ENCODE measurements around the gene CAV1. TPM values are rescaled to one million over a fixed set of nuclear protein-coding genes. Genes with fewer than 3 reads are reported as not detected.

The CAV1 gene
- total RNA-seq, 1 donor from 2014 or later: 15.8 TPM

DNA sequence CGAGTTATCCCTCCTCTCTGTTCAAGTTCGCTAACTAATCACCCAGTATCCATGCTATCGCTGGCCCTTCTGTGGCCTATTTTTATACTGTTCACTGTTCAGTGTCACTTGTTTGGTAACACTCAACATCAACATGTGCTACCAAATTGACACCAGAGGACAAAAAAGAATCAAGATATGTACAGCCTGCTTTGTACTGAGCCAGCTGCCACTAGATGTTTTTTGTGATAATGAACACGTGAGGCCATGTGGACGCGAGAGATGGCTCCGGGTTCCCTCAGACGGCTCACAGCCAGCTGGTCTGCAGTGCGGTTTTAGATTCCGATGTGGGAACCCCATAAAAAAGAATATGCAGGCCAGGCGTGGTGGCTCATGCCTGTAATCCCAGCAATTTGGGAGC is 21.2 kb downstream of the CAV1 start:
- DNase-seq (ENCODE audit: low read depth): no peak
- TF ChIP-seq, protein P1, sequence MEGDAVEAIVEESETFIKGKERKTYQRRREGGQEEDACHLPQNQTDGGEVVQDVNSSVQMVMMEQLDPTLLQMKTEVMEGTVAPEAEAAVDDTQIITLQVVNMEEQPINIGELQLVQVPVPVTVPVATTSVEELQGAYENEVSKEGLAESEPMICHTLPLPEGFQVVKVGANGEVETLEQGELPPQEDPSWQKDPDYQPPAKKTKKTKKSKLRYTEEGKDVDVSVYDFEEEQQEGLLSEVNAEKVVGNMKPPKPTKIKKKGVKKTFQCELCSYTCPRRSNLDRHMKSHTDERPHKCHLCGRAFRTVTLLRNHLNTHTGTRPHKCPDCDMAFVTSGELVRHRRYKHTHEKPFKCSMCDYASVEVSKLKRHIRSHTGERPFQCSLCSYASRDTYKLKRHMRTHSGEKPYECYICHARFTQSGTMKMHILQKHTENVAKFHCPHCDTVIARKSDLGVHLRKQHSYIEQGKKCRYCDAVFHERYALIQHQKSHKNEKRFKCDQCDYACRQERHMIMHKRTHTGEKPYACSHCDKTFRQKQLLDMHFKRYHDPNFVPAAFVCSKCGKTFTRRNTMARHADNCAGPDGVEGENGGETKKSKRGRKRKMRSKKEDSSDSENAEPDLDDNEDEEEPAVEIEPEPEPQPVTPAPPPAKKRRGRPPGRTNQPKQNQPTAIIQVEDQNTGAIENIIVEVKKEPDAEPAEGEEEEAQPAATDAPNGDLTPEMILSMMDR (IDR thresholded peaks at IDR 0.05; ENCODE audit: insufficient read depth, low read length, poor library complexity, severe bottlenecking): no peak
- no peaks in the 10 kb centered on the region for H3K36me3 ChIP-seq (ENCODE audit: control insufficient read depth, insufficient read depth, low read length)
- H3K4me3 ChIP-seq (ENCODE audit: low read depth, low read length): no peak overlapping the region
- H3K27me3 ChIP-seq (ENCODE audit: control insufficient read depth, insufficient read depth, low read length): no peaks in the 10 kb centered on the region

DNA sequence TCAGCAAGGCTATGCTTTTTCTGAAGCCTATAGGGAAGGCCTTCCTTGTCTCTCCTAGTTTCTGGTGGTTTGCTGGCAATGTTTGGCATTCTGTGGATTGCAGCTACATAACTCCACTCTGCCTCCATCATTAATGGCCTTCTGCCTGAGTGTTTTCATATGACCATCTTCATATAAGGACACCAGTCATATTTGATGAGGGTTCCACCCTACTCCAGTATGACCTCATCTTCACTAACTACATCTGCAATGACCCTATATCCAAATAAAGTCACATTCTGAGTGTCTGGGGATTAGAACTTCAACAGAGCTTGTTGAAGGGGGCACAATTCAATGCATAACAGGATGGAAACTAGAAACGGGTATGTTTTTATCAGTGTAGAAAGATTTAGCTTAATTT is 22.1 kb downstream of the CAV1 start:
- no peak for DNase-seq (ENCODE audit: low read depth)
- TF ChIP-seq, protein P1 (IDR thresholded peaks at IDR 0.05; ENCODE audit: insufficient read depth, low read length, poor library complexity, severe bottlenecking): no peak
- Histone ChIP-seq H3K4me3 (ENCODE audit: low read depth, low read length) (no peak overlapping the region), H3K36me3 (ENCODE audit: control insufficient read depth, insufficient read depth, low read length) (no peaks in the 10 kb centered on the region), H3K27me3 (ENCODE audit: control insufficient read depth, insufficient read depth, low read length) (no peaks in the 10 kb centered on the region)

DNA sequence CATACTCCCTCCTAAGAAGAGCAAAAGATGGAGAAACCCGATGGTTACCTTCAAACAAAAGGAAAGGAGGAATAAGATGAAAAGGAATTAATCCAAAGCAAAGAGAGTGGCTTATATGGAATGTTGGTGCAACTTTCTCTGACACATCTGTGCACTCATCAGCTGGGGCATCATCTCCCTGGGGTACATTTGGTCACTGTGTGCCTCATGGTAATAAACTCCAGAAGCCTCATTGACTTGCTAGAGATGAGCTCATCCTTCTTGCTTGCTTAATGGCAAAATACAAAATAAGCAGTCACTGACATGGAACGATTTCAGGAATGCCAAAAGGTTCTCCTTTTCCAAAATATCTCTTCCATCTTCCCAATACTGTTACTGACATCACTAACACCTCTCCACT is 22.5 kb downstream of the CAV1 start:
- Histone ChIP-seq H3K36me3 (ENCODE audit: control insufficient read depth, insufficient read depth, low read length) (no peaks in the 10 kb centered on the region), H3K27me3 (ENCODE audit: control insufficient read depth, insufficient read depth, low read length) (no peaks in the 10 kb centered on the region), H3K4me3 (ENCODE audit: low read depth, low read length) (no peak overlapping the region)
- no peak for DNase-seq (ENCODE audit: low read depth)
- TF ChIP-seq, protein P1 (IDR thresholded peaks at IDR 0.05; ENCODE audit: insufficient read depth, low read length, poor library complexity, severe bottlenecking): no peak

DNA sequence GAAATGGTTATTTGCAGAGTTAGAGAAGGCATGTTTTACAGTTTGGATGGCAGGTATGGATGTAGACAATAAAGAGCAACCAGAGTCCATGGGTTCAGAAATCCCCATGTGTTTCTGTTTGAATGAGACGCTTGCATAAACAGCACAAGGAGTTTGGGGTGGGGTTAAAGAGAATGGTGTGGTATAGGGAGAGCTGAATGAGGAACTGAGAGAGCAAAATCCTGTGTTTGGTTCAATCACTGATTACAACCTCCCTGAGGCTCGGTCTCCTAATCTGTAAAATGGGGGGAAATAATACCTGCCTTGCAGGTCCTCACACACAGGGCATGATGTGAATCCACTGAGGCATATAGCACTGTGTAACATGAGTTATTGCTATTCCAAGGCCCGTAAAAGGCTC is 23.7 kb downstream of the CAV1 start:
- Histone ChIP-seq H3K27me3 (ENCODE audit: control insufficient read depth, insufficient read depth, low read length) (no peaks in the 10 kb centered on the region), H3K36me3 (ENCODE audit: control insufficient read depth, insufficient read depth, low read length) (no peaks in the 10 kb centered on the region), H3K4me3 (ENCODE audit: low read depth, low read length) (no peak overlapping the region)
- no peak for DNase-seq (ENCODE audit: low read depth)
- TF ChIP-seq, protein P1 (IDR thresholded peaks at IDR 0.05; ENCODE audit: insufficient read depth, low read length, poor library complexity, severe bottlenecking): no peak

DNA sequence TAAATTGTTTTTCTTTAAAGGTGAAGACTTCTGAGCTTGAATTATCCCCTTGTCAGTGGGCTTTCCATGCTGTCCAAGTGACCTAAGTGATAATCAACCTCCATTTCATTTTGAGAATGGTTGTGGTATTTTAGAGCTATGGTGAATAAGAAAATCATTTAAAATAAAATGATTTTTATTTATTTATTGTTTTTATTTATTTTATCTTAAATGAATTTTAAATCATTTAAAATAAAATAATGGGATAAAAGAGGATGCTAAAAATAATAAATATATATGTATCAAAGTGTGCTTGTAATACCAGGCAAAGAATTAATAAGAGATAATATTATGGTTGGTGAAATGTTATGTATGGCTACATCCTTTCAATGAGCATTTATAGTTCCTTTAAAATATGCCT is 24.5 kb downstream of the CAV1 start:
- no peak for DNase-seq (ENCODE audit: low read depth)
- TF ChIP-seq, protein P1 (IDR thresholded peaks at IDR 0.05; ENCODE audit: insufficient read depth, low read length, poor library complexity, severe bottlenecking): no peak
- no peak overlapping the region for H3K4me3 ChIP-seq (ENCODE audit: low read depth, low read length)
- H3K27me3 ChIP-seq (ENCODE audit: control insufficient read depth, insufficient read depth, low read length): no peaks in the 10 kb centered on the region
- no peaks in the 10 kb centered on the region for H3K36me3 ChIP-seq (ENCODE audit: control insufficient read depth, insufficient read depth, low read length)

DNA sequence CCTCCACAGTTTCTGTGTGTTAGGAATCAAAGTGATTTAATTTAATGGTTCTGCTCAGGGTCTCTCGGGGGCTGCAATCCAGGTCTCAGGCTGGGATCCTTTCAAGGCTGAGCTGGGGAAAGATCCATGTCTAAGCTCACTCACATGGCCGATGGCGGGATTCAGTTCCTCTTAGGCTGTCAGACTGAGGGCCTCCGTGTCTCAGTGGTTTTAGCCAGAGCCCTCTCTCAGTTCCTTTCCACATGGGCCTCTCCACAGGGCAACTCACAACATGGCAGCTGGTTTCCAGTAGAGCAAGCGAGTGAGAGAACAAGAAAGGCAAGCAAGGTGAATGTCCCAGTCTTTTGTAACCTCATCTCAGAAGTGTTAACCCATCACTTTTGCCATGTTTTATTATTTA is 26.9 kb downstream of the CAV1 start:
- no peak overlapping the region for H3K4me3 ChIP-seq (ENCODE audit: low read depth, low read length)
- H3K27me3 ChIP-seq (ENCODE audit: control insufficient read depth, insufficient read depth, low read length): no peaks in the 10 kb centered on the region
- TF ChIP-seq, protein P1 (IDR thresholded peaks at IDR 0.05; ENCODE audit: insufficient read depth, low read length, poor library complexity, severe bottlenecking): no peak
- no peak for DNase-seq (ENCODE audit: low read depth)
- no peaks in the 10 kb centered on the region for H3K36me3 ChIP-seq (ENCODE audit: control insufficient read depth, insufficient read depth, low read length)

Measured in kidney epithelial cell (primary cell).